GM19099 (cell line): Measurements from ENCODE around the gene LPIN3.
A peak's percentile ranks its signal among the peaks of the same experiment; 100 is the strongest.

Source experiments
- POLR2A ChIP-seq: IDR thresholded peaks from 3 replicates; pipeline ENCODE4 v1.6.1; 2011; ENCODE audit warnings: low read depth; ENCODE audit not compliant: insufficient read length; ENCODE audit errors: extremely low read depth

LPIN3 gene

GRCh38 chr20:41340327-41341055 lies at the start of gene LPIN3:
Gene LPIN3, plus strand, starts transcription at chr20:41340821. Its CDS starts 4,983 bp downstream, at chr20:41345804.
- no peak for TF ChIP-seq POLR2A

GRCh38 chr20:41293269-41294037 lies 47.2 kb upstream of the LPIN3 start:
- TF ChIP-seq POLR2A, result no peak

- TF ChIP-seq POLR2A, result no peak
Measured at GRCh38 chr20:41299899-41300298, 40.7 kb upstream of the LPIN3 start.

GRCh38 chr20:41300383-41300782 lies 40.2 kb upstream of the LPIN3 start:
- no peak for TF ChIP-seq POLR2A

- no peak for TF ChIP-seq POLR2A
Measured at GRCh38 chr20:41300886-41301285, 39.7 kb upstream of the LPIN3 start.

- TF ChIP-seq POLR2A, result no peak
Measured at GRCh38 chr20:41304002-41304401, 36.6 kb upstream of the LPIN3 start.

GRCh38 chr20:41304424-41305079 lies 36.1 kb upstream of the LPIN3 start:
- no peak for TF ChIP-seq POLR2A

- no peak for TF ChIP-seq POLR2A
Measured at GRCh38 chr20:41306061-41306727, 34.4 kb upstream of the LPIN3 start.

- TF ChIP-seq POLR2A, result no peak
Measured at GRCh38 chr20:41307021-41307420, 33.6 kb upstream of the LPIN3 start.

- no peak for TF ChIP-seq POLR2A
Measured at GRCh38 chr20:41308290-41308711, 32.3 kb upstream of the LPIN3 start.

GRCh38 chr20:41308726-41309413 lies 31.8 kb upstream of the LPIN3 start:
- no peak for TF ChIP-seq POLR2A

- TF ChIP-seq POLR2A, result no peak
Measured at GRCh38 chr20:41309817-41310216, 30.8 kb upstream of the LPIN3 start.

GRCh38 chr20:41314386-41314785 lies 26.2 kb upstream of the LPIN3 start:
- TF ChIP-seq POLR2A, result no peak

GRCh38 chr20:41316051-41316450 lies 24.6 kb upstream of the LPIN3 start:
- no peak for TF ChIP-seq POLR2A

GRCh38 chr20:41316602-41317545 lies 23.7 kb upstream of the LPIN3 start:
- TF ChIP-seq POLR2A, result peak; percentile 46
